Nephron progenitor cell (in vitro differentiated cells): Measurements from ENCODE around the gene ANAPC16.
"Not testable (repeated sequence)": the region's sequence is repeated elsewhere in the genome, so short reads cannot be mapped to it uniquely, and the experiment has no call there.

Experiments used
- DNase-seq: peaks from one replicate; pipeline ENCODE4 v3.0.0; 2021
- H3K27ac Mint-ChIP-seq: 2 replicates; pipeline ENCODE4 v1.8.0; 2021; ENCODE audit warnings: mild to moderate bottlenecking, moderate library complexity, mixed read lengths
- H3K27me3 Mint-ChIP-seq: 2 replicates; pipeline ENCODE4 v1.8.0; 2021; ENCODE audit warnings: mild to moderate bottlenecking, low read depth, mixed read lengths; ENCODE audit not compliant: poor library complexity
- H3K36me3 Mint-ChIP-seq: 2 replicates; pipeline ENCODE4 v1.8.0; 2021; ENCODE audit warnings: low read depth, mixed read lengths
- H3K4me1 Mint-ChIP-seq: 2 replicates; pipeline ENCODE4 v1.8.0; 2021; ENCODE audit warnings: mixed read lengths
- H3K4me3 Mint-ChIP-seq: 2 replicates; pipeline ENCODE4 v1.8.0; 2021; ENCODE audit warnings: mild to moderate bottlenecking, moderate library complexity, mixed read lengths
- H3K9me3 Mint-ChIP-seq: 2 replicates; pipeline ENCODE4 v1.8.0; 2021; ENCODE audit warnings: mild to moderate bottlenecking, moderate library complexity, mixed read lengths
- CTCF ChIP-seq: fragments of 200-600 bp; sonication (generic); IDR thresholded peaks from 2 replicates; pipeline ENCODE4 v1.5.0; 2021; ENCODE audit warnings: antibody characterized with exemption

The ANAPC16 gene

DNA sequence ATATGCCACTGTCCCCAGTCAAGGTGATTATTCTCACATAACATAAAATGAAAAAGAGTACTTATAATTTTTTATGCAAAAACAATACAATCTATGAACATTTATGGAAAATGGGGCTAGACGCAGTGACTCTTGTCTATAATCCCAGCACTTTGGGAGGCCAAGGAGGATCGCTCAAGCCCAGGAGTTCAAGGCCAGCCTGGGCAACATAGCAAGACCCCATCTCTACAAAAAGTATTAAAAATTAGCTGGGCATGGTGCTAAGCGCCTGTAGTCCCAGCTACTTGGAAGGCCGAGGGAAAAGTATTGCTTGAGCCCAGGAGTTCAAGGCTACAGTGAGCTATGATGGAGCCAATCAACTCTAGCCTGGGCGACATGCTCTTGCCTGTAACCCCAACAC, 14.5 kb upstream of the ANAPC16 start:
- Mint-ChIP-seq H3K4me3 (no peak overlapping the region), H3K27me3 (no peaks in the 10 kb centered on the region), H3K27ac (no peak overlapping the region), H3K9me3 (peaks cover 4% of the 10 kb centered on the region), H3K4me1 (peaks cover 8% of the 10 kb centered on the region), H3K36me3 (peaks cover 54% of the 10 kb centered on the region)
- no peak for DNase-seq
- TF ChIP-seq CTCF = no peak

- TF ChIP-seq CTCF = no peak
- H3K36me3 Mint-ChIP-seq = peaks cover 53% of the 10 kb centered on the region
- H3K27me3 Mint-ChIP-seq = no peaks in the 10 kb centered on the region
- H3K4me3 Mint-ChIP-seq = no peak overlapping the region
- peaks cover 4% of the 10 kb centered on the region for H3K9me3 Mint-ChIP-seq
- no peak for DNase-seq
- peak overlapping the region; percentile 52 for H3K27ac Mint-ChIP-seq
- peaks cover 8% of the 10 kb centered on the region for H3K4me1 Mint-ChIP-seq
These were observed 11.5 kb upstream of the ANAPC16 start for GRCh38 chr10:72204296-72204695.

DNA sequence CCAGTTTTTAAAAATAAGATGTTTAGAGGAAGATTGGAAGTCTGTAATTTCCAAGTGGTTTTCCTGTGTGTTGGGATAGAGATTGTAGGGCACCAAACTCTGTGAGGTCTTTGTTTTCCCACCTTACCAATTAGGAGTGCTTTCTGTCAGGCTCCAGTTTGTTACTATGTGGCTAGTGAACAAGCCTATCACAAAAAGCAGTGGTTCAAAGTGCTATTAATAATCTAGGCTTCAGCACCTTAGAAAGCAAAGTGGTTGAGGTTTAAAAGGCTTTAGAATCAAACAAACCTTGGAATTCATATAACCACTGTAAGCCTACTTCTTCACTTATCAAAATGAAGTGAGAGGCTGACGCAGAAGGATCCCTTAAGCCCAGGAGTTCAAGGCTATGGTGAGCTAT, 11.1 kb upstream of the ANAPC16 start:
- peaks cover 8% of the 10 kb centered on the region for H3K4me1 Mint-ChIP-seq
- peaks cover 2% of the 10 kb centered on the region for H3K9me3 Mint-ChIP-seq
- peak overlapping the region; percentile 52 for H3K27ac Mint-ChIP-seq
- no peak for DNase-seq
- no peaks in the 10 kb centered on the region for H3K27me3 Mint-ChIP-seq
- H3K4me3 Mint-ChIP-seq = no peak overlapping the region
- TF ChIP-seq CTCF = no peak
- peaks cover 49% of the 10 kb centered on the region for H3K36me3 Mint-ChIP-seq

DNA sequence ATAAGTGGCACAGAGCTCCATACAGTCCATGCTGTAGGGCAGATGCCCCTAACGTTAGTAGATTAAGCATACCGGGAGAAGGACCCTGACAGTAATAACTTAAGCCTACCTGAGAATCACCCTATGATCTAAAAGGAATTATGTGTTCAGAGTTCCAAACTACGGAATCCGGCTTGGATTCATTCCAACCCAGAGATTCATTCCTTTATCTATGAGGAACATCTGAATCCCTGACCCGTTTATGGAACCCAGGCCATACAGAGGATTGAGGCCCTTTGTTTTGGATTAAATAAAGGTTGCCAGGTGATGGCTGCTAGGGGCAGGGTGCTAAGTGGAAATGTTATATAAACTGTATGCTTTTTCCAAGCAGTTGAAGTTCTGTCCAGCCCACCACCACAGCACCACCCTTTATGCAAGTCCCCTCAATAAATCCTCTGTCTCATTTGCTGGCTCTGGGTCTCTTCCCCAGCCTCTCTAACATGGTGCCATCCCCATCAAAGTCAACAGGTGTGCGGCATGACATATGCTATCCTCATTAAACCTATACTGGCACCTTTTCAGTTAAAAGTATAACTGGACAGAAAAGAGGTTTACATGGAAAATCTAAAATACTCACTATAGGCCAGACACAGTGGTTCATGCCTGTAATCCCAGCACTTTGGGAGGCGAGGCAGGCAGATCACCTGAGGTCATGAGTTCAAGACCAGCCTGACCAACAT, 9.1 kb upstream of the ANAPC16 start:
- H3K9me3 Mint-ChIP-seq = no peaks in the 10 kb centered on the region
- TF ChIP-seq CTCF = no peak
- no peak overlapping the region for H3K27ac Mint-ChIP-seq
- H3K4me1 Mint-ChIP-seq = peaks cover 8% of the 10 kb centered on the region
- H3K4me3 Mint-ChIP-seq = no peak overlapping the region
- peaks cover 46% of the 10 kb centered on the region for H3K36me3 Mint-ChIP-seq
- DNase-seq = no peak
- no peaks in the 10 kb centered on the region for H3K27me3 Mint-ChIP-seq

- not testable (repeated sequence) for H3K27ac Mint-ChIP-seq, DNase-seq, H3K9me3 Mint-ChIP-seq, H3K27me3 Mint-ChIP-seq, H3K4me3 Mint-ChIP-seq
- H3K4me1 Mint-ChIP-seq = peaks cover 15% of the 10 kb centered on the region
- peaks cover 38% of the 10 kb centered on the region for H3K36me3 Mint-ChIP-seq
These were observed 7.3 kb upstream of the ANAPC16 start for GRCh38 chr10:72208526-72208925.

GRCh38 chr10:72211381-72211780, 4.4 kb upstream of the ANAPC16 start:
- Mint-ChIP-seq H3K4me1 (peaks cover 20% of the 10 kb centered on the region), H3K36me3 (peaks cover 31% of the 10 kb centered on the region)
- DNase-seq, H3K9me3 Mint-ChIP-seq, H3K27ac Mint-ChIP-seq, H3K27me3 Mint-ChIP-seq, H3K4me3 Mint-ChIP-seq: not testable (repeated sequence)

GRCh38 chr10:72211832-72212231, 4.0 kb upstream of the ANAPC16 start:
- not testable (repeated sequence) for H3K4me3 Mint-ChIP-seq, DNase-seq, H3K27me3 Mint-ChIP-seq, H3K9me3 Mint-ChIP-seq
- Mint-ChIP-seq H3K27ac (peak overlapping the region; percentile 42), H3K4me1 (peaks cover 24% of the 10 kb centered on the region), H3K36me3 (peaks cover 29% of the 10 kb centered on the region)
